GM23338 (cell line): ENCODE data around the gene KCNT2. TPM values are rescaled to one million over a fixed set of nuclear protein-coding genes. Genes with fewer than 3 reads are reported as not detected.

ENCODE experiments used
- ATAC-seq: fragments of 200-7000 bp; cut with Tn5 transposase; 3 replicates; pipeline ENCODE4 v1.9.1; 2020
- DNase-seq: peaks from one replicate; pipeline ENCODE4 v3.0.0-alpha.2; 2015; ENCODE audit warnings: low spot score
- H2AFZ ChIP-seq: fragments of 200-600 bp; sonication (generic); 2 replicates; pipeline ENCODE4 v1.8.0; 2016; ENCODE audit warnings: antibody characterized with exemption, mild to moderate bottlenecking, moderate library complexity
- H3F3A ChIP-seq: fragments of 200-600 bp; sonication (generic); replicated peaks from 2 replicates; pipeline ENCODE4 v1.8.0; 2017; ENCODE audit warnings: antibody characterized with exemption, mixed run types, low read depth
- H3K27ac ChIP-seq: fragments of 200-600 bp; sonication (generic); 2 replicates; pipeline ENCODE4 v1.6.1; 2016; ENCODE audit warnings: low read depth
- H3K27me3 ChIP-seq: fragments of 200-600 bp; sonication (generic); 2 replicates; pipeline ENCODE4 v1.8.0; 2016; ENCODE audit warnings: mild to moderate bottlenecking, mixed run types, moderate library complexity; ENCODE audit not compliant: insufficient read depth
- H3K36me3 ChIP-seq: fragments of 200-600 bp; sonication (generic); 2 replicates; pipeline ENCODE4 v1.8.0; 2016; ENCODE audit warnings: mild to moderate bottlenecking; ENCODE audit not compliant: insufficient read depth
- H3K4me1 ChIP-seq: fragments of 200-600 bp; sonication (generic); 2 replicates; pipeline ENCODE4 v1.8.0; 2016; ENCODE audit warnings: mild to moderate bottlenecking, moderate library complexity; ENCODE audit not compliant: insufficient read depth
- H3K4me2 ChIP-seq: fragments of 200-600 bp; sonication (generic); 2 replicates; pipeline ENCODE4 v1.7.1; 2017; ENCODE audit warnings: mixed run types
- H3K4me3 ChIP-seq: fragments of 200-600 bp; sonication (generic); 2 replicates; pipeline ENCODE4 v1.6.1; 2016; ENCODE audit warnings: mixed run types
- H3K79me2 ChIP-seq: fragments of 200-600 bp; sonication (generic); replicated peaks from 2 replicates; pipeline ENCODE4 v1.8.0; 2017; ENCODE audit warnings: mild to moderate bottlenecking; ENCODE audit not compliant: insufficient read depth
- H3K9me2 ChIP-seq: fragments of 200-600 bp; sonication (generic); 2 replicates; pipeline ENCODE4 v1.8.0; 2017; ENCODE audit not compliant: insufficient read depth
- H4K20me1 ChIP-seq: fragments of 200-600 bp; sonication (generic); replicated peaks from 2 replicates; pipeline ENCODE4 v1.8.0; 2017; ENCODE audit warnings: mild to moderate bottlenecking; ENCODE audit not compliant: insufficient read depth
- H3K27ac Mint-ChIP-seq: 2 replicates; pipeline ENCODE4 v1.8.0; 2020; ENCODE audit warnings: inconsistent platforms, mild to moderate bottlenecking, moderate library complexity, mixed read lengths
- H3K27me3 Mint-ChIP-seq: 3 replicates; pipeline ENCODE4 v1.8.0; 2022; ENCODE audit warnings: low read depth, mild to moderate bottlenecking, moderate library complexity, mixed read lengths, inconsistent platforms; ENCODE audit not compliant: insufficient read depth, poor library complexity
- H3K36me3 Mint-ChIP-seq: 3 replicates; pipeline ENCODE4 v1.8.0; 2021; ENCODE audit warnings: low read depth, mild to moderate bottlenecking, inconsistent platforms, moderate library complexity, mixed read lengths
- H3K4me1 Mint-ChIP-seq: 3 replicates; pipeline ENCODE4 v1.8.0; 2020; ENCODE audit warnings: mild to moderate bottlenecking, inconsistent platforms, mixed read lengths
- H3K4me3 Mint-ChIP-seq: 3 replicates; pipeline ENCODE4 v1.8.0; 2021; ENCODE audit warnings: moderate library complexity, mild to moderate bottlenecking, inconsistent platforms, mixed read lengths
- H3K9me3 Mint-ChIP-seq: 3 replicates; pipeline ENCODE4 v1.8.0; 2020; ENCODE audit warnings: moderate library complexity, mild to moderate bottlenecking, inconsistent platforms, mixed read lengths
- CREB1 ChIP-seq: fragments of 250-450 bp; sonication (Bioruptor Pico); IDR thresholded peaks from 2 replicates; pipeline ENCODE4 v1.5.0; 2020; ENCODE audit warnings: low read depth, mild to moderate bottlenecking, moderate library complexity
- EZH2 ChIP-seq: fragments of 200-600 bp; sonication (generic); IDR thresholded peaks from one replicate; pipeline ENCODE4 v1.8.0; 2017; ENCODE audit warnings: antibody characterized with exemption, mild to moderate bottlenecking, low read depth; ENCODE audit not compliant: unreplicated experiment
- EZH2phosphoT487 ChIP-seq: fragments of 200-600 bp; sonication (generic); IDR thresholded peaks from one replicate; pipeline ENCODE4 v1.8.1; 2018; ENCODE audit warnings: antibody characterized with exemption; ENCODE audit not compliant: unreplicated experiment
- JUNB ChIP-seq: IDR thresholded peaks from one replicate; pipeline ENCODE4 v1.6.1; 2016; ENCODE audit warnings: antibody characterized with exemption; ENCODE audit not compliant: unreplicated experiment
- NANOG ChIP-seq: IDR thresholded peaks from 2 replicates; pipeline ENCODE4 v1.6.1; 2016; ENCODE audit warnings: antibody characterized with exemption, borderline replicate concordance
- POLR2AphosphoS5 ChIP-seq: IDR thresholded peaks from 2 replicates; pipeline ENCODE4 v1.6.1; 2016; ENCODE audit warnings: antibody characterized with exemption, low read depth
- REST ChIP-seq: IDR thresholded peaks from one replicate; pipeline ENCODE4 v1.6.1; 2018; ENCODE audit warnings: antibody characterized with exemption; ENCODE audit not compliant: unreplicated experiment
- STAT1 ChIP-seq: IDR thresholded peaks from one replicate; pipeline ENCODE4 v1.6.1; 2016; ENCODE audit warnings: antibody characterized with exemption; ENCODE audit not compliant: unreplicated experiment
- ZNF114 ChIP-seq: fragments of 250-450 bp; sonication (Bioruptor Pico); IDR thresholded peaks from 2 replicates; pipeline ENCODE4 v1.5.0; 2020; ENCODE audit warnings: mild to moderate bottlenecking, moderate library complexity
- ZNF331 ChIP-seq: fragments of 250-450 bp; sonication (Bioruptor Pico); IDR thresholded peaks from 2 replicates; pipeline ENCODE4 v1.5.0; 2020; ENCODE audit warnings: low read depth, mild to moderate bottlenecking, moderate library complexity
- ZNF462 ChIP-seq: fragments of 250-450 bp; sonication (Bioruptor Pico); IDR thresholded peaks from 2 replicates; pipeline ENCODE4 v1.5.0; 2020; ENCODE audit warnings: mild to moderate bottlenecking, moderate library complexity
- polyA plus RNA-seq: library from polyadenylated mRNA; unstranded; fragments of >200 nt; fragmentation: Nextera tagmentation; extraction: Ambion mirVana; gene quantifications from 2 replicates; pipeline ENCODE4 v1.2.1, GENCODE V29; 2016
- total RNA-seq: library from RNA; depleted of rRNA; stranded (reverse); fragments of >200 nt; shearing (Covaris generic); gene quantifications from 2 replicates; pipeline ENCODE4 v1.2.3, GENCODE V29; 2014
- TF ChIP-seq, protein P1 (sequence below): IDR thresholded peaks from 2 replicates; pipeline ENCODE4 v1.6.1; 2016; ENCODE audit warnings: antibody characterized with exemption
- TF ChIP-seq, protein P2 (sequence below), 2 experiments: fragments of 200-600 bp in 1 of 2; sonication (generic) in 1 of 2; conservative IDR thresholded peaks; 2 replicates each; pipeline versions ENCODE4 v1.5.1 to v1.6.1; 2016 to 2017; ENCODE audit warnings: antibody characterized with exemption in 2 of 2, low read depth in 2 of 2, mild to moderate bottlenecking in 2 of 2, moderate library complexity in 1 of 2

KCNT2 gene
- total and polyA plus RNA-seq, 2 experiments from 2014 or later: 5.4 to 13.4 TPM

DNA sequence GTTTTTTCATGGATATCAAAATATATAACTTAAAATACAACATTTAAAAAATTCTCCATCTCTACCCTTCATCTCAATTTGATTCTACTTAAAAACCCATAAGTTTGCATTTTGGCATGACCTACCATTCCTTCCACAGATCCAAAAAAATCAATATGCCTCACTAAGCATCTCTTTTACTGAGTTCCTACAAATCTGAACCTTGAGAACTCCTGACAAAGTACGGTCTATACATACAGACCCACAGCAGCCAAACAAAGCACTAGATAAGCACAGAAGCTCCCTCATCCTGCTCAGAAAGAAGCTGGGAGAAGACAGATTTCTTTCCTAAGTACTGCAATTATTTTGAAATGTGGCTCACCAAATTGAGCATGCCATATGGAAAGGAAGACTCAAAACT is 167.5 kb downstream of the KCNT2 start:
- DNase-seq (no peak), ATAC-seq (no peak)
- H3K4me2 ChIP-seq: no peak overlapping the region
- Mint-ChIP-seq H3K4me3 (no peak overlapping the region), H3K9me3 (no peaks in the 10 kb centered on the region), H3K4me1 (no peaks in the 10 kb centered on the region), H3K27ac (no peak overlapping the region), H3K36me3 (no peaks in the 10 kb centered on the region), H3K27me3 (no peaks in the 10 kb centered on the region)
- H2AFZ ChIP-seq: no peak overlapping the region
- TF ChIP-seq EZH2phosphoT487 (no peak), ZNF331 (no peak), POLR2AphosphoS5 (no peak), CREB1 (CRISPR knock-in tag) (no peak), JUNB (no peak), EZH2 (no peak), STAT1 (no peak), REST (no peak), NANOG (no peak), ZNF462 (CRISPR knock-in tag) (no peak), ZNF114 (CRISPR knock-in tag) (no peak)
- TF ChIP-seq, protein P1, sequence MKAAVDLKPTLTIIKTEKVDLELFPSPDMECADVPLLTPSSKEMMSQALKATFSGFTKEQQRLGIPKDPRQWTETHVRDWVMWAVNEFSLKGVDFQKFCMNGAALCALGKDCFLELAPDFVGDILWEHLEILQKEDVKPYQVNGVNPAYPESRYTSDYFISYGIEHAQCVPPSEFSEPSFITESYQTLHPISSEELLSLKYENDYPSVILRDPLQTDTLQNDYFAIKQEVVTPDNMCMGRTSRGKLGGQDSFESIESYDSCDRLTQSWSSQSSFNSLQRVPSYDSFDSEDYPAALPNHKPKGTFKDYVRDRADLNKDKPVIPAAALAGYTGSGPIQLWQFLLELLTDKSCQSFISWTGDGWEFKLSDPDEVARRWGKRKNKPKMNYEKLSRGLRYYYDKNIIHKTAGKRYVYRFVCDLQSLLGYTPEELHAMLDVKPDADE: no peak
- TF ChIP-seq, protein P2, sequence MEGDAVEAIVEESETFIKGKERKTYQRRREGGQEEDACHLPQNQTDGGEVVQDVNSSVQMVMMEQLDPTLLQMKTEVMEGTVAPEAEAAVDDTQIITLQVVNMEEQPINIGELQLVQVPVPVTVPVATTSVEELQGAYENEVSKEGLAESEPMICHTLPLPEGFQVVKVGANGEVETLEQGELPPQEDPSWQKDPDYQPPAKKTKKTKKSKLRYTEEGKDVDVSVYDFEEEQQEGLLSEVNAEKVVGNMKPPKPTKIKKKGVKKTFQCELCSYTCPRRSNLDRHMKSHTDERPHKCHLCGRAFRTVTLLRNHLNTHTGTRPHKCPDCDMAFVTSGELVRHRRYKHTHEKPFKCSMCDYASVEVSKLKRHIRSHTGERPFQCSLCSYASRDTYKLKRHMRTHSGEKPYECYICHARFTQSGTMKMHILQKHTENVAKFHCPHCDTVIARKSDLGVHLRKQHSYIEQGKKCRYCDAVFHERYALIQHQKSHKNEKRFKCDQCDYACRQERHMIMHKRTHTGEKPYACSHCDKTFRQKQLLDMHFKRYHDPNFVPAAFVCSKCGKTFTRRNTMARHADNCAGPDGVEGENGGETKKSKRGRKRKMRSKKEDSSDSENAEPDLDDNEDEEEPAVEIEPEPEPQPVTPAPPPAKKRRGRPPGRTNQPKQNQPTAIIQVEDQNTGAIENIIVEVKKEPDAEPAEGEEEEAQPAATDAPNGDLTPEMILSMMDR (conservative IDR thresholded peaks at IDR 0.05; ENCODE audit: low read depth in 2 of 2): no peak
- H3K27me3 ChIP-seq: no peaks in the 10 kb centered on the region
- no peak overlapping the region for H3K27ac ChIP-seq
- H3K9me2 ChIP-seq: no peaks in the 10 kb centered on the region
- no peaks in the 10 kb centered on the region; the same call in 1 of the 2 replicates for H4K20me1 ChIP-seq
- no peaks in the 10 kb centered on the region for H3F3A ChIP-seq
- no peaks in the 10 kb centered on the region for H3K36me3 ChIP-seq
- no peaks in the 10 kb centered on the region for H3K79me2 ChIP-seq
- H3K4me3 ChIP-seq: no peak overlapping the region
- no peaks in the 10 kb centered on the region for H3K4me1 ChIP-seq
